Fibroblast of skin of abdomen (primary cell): Measurements from ENCODE around the gene IBSP. TPM values are rescaled to one million over a fixed set of nuclear protein-coding genes. Genes with fewer than 3 reads are reported as not detected.
A peak's percentile ranks its signal among the peaks of the same experiment; 100 is the strongest.

Source experiments
- DNase-seq: peaks from one replicate; pipeline ENCODE4 v3.0.0-alpha.2; 2013
- polyA plus RNA-seq, 2 experiments: library from polyadenylated mRNA; unstranded; fragments of 120-200 nt; gene quantifications; one replicate each; pipeline ENCODE4 v1.2.1, GENCODE V29; 2013; ENCODE audit not compliant: insufficient read length in 2 of 2

Gene IBSP
- polyA plus RNA-seq (2013, experiment 1 of 2; ENCODE audit: insufficient read length) = not detected
- not detected for polyA plus RNA-seq (2013, experiment 2 of 2; ENCODE audit: insufficient read length)

DNA sequence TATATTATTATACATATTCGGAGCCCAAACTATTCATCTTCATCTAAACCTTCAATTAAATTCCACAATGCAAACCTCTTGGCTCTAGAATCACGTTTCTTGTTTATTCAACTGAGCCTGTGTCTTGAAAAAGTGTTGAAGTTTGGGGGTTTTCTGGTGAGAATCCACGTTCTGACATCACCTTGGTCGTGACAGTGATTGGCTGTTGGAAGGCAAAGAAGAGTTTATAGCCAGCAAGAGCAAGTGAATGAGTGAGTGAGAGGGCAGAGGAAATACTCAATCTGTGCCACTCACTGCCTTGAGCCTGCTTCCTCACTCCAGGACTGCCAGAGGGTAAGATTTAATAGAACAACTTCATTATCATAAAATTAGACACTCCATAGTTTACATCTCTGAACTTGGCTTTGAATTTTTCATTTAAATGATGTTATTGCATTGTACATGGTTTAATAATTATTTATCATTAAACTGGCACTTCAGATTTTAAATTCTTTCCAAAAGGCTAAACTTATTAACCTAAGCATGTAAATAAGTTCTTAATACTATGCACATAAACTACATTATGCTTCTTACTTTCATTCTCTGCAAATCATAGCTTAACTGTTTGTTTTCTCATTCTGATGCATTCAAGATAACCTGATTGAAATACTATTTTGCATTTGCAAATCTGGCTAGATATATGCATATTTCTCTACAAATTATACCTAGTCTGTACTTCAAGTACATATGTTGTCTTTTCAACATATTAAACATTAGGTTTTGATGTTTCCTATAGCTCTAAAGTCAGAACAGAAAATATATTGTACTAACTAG, at the start of gene IBSP:
Gene IBSP, plus strand, starts transcription at position 254 of the 813 bp plus-strand sequence. CDS start 2,808 bp downstream, outside the sequence.
- no peak for DNase-seq

DNA sequence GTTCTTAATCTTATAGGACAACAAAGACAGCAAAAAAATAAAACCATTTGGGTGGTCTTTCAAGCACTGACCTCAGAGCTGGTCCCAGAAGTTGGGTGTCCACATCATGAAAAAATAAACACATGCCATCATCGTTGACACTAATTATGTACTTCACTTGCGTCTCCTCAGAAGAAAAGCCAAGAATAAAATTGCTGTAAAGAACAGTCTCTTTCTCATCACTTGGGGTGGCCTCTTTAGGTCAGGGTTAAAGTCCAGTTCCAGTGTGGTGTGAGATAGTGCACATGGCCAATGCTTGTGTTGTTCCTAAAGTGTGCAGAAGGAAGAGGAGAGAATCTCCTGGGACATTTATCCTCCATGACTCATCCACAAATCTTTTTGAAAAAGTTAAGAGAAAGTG, 49.5 kb upstream of the IBSP start:
- DNase-seq = no peak

- no peak for DNase-seq
Measured at GRCh38 chr4:87758270-87758669, 41.1 kb upstream of the IBSP start.

DNA sequence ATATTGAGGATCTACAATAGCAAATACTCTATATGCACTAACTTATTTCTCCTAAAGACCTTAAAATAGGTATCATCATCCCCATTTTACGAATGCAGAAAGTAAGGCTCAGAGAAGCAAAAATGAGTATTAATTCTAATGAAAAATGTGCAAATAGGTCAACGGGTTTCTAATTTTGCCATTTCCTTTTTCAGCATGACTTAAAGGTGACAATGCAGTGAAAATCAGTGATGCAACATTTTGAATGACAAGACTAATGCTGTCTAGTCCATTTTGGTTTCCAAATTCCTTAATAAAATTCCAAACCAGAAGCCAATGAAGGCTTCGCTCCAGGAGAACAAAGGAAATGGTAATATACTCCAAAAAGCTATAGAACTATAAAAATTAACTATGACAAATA, 37.0 kb upstream of the IBSP start:
- no peak for DNase-seq

- DNase-seq = no peak
Measured at GRCh38 chr4:87781569-87781968, 17.8 kb upstream of the IBSP start.

- peak; percentile 8 for DNase-seq
Measured at GRCh38 chr4:87783781-87784180, 15.6 kb upstream of the IBSP start.

DNA sequence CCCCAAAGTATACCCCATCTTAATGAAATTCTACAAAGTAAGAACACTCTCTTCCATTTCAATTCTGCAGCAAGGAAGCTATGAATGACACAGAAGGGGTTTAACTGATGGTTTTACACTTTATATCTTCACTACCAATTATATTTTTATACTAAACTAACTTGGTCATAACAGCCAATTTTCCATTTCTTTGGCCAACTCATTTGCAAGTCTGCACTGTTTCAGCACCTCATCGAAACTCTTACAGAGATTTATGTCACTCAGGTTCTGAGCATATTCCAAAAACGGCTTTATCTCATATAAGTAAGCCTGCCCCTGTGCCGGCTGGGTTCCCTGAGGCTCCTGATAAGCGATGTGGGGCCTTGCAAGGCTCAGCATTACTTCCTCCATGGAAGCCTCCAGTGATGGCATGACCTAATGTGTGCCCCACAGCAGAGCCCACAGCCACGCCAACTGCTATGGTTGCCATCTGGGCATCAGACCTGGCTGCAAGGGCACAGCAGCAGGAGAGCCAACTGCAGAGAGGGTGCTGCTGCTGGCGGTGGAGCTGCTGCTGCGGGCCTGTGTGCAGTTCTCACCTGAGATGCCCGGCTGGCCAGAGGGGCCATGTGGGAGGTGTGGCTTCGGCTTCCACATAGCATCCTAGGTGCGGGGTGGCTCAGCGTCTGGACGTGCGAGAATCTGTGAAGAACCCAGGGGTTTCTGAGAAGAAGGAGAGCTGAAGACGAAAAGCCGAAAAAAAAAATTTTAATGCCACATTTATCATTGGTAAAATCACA, 13.4 kb upstream of the IBSP start:
- no peak for DNase-seq

DNA sequence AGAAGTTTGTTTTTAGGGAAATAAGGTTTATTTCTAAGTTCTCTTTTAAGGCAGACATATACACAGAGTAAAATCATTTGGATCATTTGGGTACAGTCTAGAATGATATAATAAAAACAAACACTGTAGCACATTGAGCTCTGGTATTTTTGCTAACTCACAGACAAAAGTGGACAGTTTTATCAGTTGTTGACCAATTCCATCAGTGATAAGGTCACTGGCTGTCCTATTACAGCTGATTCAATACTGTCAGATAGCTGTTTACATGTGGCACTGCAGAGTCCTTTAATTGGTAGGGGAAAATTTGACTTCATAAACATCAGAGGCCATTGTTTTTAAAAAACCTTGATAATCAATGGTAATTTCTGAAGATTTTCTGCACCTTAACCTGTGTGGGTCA, 3.5 kb downstream of the IBSP start:
- no peak for DNase-seq

DNA sequence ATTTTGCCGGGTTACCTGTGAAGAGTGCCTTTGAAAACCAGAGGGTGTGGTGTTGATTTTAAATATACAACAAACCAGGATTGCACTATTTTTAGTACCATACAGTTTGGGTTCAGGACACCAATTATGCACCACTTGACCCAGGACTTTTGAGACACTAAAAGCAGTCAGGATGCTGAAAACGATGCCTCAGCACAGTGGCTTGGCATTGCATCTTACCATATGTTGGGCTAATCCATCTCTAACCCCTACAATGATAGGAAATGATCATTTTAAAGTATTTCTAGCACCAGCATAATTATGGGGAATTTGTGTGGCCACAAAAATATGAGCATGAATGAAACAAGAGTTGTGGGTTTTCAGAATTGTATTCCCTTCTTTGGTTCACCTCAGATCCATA, 4.1 kb downstream of the IBSP start:
- no peak for DNase-seq

DNA sequence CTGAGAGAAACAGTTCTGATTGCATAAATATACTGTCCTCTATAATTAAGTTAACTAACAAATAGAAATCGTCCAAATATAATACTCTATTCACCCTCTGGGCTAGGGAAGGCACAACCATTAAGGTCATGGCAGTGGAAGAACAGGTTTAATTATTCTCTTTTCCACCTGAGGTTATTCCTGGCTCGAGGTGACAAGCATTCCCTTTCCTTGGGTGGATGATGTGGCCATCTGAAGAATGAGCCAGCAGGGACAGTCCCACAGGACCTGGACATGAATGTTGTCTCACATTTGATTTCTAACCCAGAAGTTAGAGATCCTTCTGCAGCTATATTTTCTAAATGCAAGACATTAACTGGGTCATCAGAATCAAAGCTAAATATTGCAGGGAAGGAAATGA, 5.5 kb downstream of the IBSP start:
- DNase-seq = no peak

DNA sequence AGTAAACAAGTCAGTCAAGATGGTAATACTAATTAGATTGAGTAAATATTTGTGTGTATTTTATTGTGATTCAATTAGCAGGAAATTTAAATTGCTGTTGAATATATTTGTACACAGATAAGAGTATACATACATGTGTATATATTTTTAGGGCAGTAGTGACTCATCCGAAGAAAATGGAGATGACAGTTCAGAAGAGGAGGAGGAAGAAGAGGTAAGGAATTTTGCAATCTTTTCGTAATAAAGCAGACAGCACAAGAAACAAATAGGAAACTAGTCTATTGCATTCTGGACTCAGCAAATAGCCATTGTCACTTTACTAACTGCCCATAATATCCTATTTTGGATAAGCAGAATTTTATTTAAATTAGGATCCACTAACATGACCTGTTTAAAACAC, 6.6 kb downstream of the IBSP start:
- DNase-seq = peak; percentile 48

- peak; percentile 75 for DNase-seq
Measured at GRCh38 chr4:87806520-87806919, 7.2 kb downstream of the IBSP start.

DNA sequence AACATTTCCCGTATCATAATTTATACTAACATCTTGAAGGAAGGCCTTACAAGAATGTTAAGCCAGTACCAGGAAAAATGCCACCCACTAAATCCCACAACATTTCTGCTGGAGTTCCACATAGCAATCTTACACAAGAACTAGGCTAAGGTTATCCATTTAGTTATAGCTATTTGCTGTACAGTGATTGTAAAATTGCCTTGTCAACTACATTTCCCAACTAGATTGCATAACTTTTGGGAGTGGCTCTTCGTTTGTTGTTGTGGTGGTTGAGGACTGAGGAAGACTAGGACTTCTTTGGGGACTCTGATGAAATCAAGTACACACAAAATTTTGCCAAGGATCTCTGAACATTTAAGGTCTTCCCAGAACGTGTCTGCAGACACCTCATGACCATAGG, 8.0 kb downstream of the IBSP start:
- peak; percentile 29 for DNase-seq

GRCh38 chr4:87811977-87812376, 12.6 kb downstream of the IBSP start:
- peak; percentile 36 for DNase-seq

GRCh38 chr4:87819281-87819919, 20.0 kb downstream of the IBSP start:
- peak; percentile 96 for DNase-seq

DNA sequence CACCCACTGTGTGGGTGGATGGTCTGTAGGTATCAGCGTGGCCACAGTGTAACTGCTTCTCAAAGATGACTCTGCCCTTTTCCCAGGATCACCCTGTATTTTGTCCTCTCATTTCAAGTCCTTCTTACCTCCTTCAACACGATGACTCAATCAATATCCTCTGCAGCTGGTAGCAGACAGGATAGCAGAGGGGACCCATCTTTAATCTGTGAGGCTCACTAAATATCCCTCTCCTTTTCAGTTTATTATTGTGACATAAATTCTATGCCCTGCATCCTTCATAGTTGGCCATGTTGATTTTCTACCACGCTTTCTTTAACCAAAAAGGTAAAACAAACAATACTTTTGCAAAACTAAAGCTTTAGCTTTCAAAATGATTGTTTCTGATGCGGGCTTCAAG, 23.8 kb downstream of the IBSP start:
- DNase-seq = no peak

- DNase-seq = no peak
Measured at GRCh38 chr4:87823724-87824123, 24.4 kb downstream of the IBSP start.

GRCh38 chr4:87824352-87824751, 25.0 kb downstream of the IBSP start:
- DNase-seq = no peak

GRCh38 chr4:87832669-87833068, 33.3 kb downstream of the IBSP start, which contains the start of gene MEPE:
TSS of gene MEPE (plus strand) at chr4:87832969. CDS start at chr4:87834715, 1,746 bp downstream.
- DNase-seq = no peak

- DNase-seq = no peak
Measured at GRCh38 chr4:87834401-87834800, 35.0 kb downstream of the IBSP start.

DNA sequence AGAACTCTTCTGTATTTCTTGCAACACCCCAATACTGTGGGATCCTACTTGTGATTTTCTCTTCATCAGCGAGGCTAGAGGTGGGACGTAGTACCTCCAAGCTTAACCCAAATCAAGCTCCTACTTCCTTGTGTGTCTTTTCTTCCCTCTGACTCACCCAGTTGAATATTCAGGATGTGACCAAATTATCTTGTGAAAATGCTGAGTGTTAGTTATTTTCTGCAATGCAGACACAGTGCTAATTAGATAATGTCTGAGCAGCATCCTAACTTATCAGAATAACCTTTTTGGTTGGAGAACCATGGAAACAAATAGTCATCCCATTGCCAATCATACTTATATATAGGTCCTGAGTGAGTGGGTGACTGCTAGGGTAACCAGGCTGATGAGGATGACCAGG, 35.8 kb downstream of the IBSP start:
- no peak for DNase-seq

GRCh38 chr4:87835743-87836142, 36.4 kb downstream of the IBSP start:
- DNase-seq = no peak

DNA sequence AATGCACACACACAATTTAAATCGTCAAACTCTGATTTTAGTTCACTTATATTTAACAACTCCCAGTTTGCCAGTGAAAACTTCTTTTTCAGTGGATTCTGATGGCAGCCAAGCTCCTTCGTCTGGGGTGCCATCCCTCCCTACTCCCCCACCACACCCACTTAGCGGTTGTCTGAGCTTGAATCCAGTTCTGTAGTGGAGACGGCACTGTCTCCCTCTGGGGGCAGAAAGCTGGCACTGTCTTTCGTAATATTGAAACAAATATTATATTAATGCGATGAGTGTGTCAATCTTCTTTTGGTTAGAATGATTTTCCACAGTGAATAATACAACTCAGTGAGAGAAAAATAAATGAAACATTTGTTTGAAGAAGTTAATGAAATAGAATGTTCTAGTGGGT, 38.9 kb downstream of the IBSP start:
- no peak for DNase-seq
